ENCODE data around the gene PRR30. TPM values are rescaled to one million over a fixed set of nuclear protein-coding genes. Genes with fewer than 3 reads are reported as not detected.
A peak's percentile ranks its signal among the peaks of the same experiment; 100 is the strongest.
"Not testable (repeated sequence)": the region's sequence is repeated elsewhere in the genome, so short reads cannot be mapped to it uniquely, and the experiment has no call there.

The PRR30 gene
- polyA plus RNA-seq, 3 donors, result not detected

- not testable (repeated sequence) for DNase-seq (ENCODE audit: extremely low read depth in 1 of 11, low read depth in 9 of 11, low spot score in 4 of 11)
These were observed 28.4 kb downstream of the PRR30 start for GRCh38 chr2:27110603-27111352.

DNA sequence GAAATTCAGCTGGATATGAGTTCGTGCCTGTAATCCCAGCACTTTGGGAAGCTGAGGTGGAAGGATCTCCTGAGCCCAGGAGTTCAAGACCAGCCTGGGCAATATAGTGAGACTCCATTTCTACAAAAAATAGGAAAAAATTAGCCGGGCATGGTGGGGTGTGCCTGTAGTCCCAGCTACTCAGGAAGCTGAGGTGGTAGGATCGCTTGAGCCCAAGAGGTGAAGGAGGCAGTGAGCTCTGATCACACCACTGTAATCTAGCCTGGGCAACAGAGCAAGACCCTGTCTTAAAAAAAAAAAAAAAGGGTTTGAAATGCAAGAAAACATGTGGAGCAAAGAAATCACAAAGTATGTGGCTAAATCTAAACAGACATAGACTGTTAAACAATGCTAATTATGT, 30.1 kb downstream of the PRR30 start:
- DNase-seq (ENCODE audit: extremely low read depth in 1 of 11, low read depth in 9 of 11, low spot score in 4 of 11), result no peak

DNA sequence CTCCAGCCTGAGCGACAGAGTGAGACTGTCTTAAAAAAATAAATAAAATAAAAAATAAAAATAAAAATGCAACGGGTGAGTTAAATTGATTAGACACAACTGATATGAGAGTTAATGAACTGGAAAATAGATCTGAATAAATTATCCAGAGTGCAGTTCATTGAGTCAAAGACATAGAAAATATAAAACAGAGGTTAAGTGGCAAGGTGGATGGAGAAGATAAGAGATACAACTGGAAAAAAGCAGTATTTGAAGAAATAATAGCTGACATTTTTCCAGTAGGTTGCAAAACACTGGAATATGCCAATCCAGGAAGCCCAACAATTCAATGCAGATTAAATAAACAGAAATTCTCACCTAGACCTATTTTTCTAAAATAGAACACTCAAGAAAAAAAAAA, 31.0 kb downstream of the PRR30 start:
- DNase-seq (ENCODE audit: extremely low read depth in 1 of 11, low read depth in 9 of 11, low spot score in 4 of 11), result no peak

- no peak for DNase-seq (ENCODE audit: extremely low read depth in 1 of 11, low read depth in 9 of 11, low spot score in 4 of 11)
These were observed 33.2 kb downstream of the PRR30 start for GRCh38 chr2:27105981-27106380.

- DNase-seq (ENCODE audit: extremely low read depth in 1 of 11, low read depth in 9 of 11, low spot score in 4 of 11), result no peak
These were observed 36.9 kb downstream of the PRR30 start for GRCh38 chr2:27102329-27102728.

- DNase-seq (ENCODE audit: extremely low read depth in 1 of 11, low read depth in 9 of 11, low spot score in 4 of 11), result no peak
These were observed 39.2 kb downstream of the PRR30 start for GRCh38 chr2:27100036-27100435.

- no peak for DNase-seq (ENCODE audit: extremely low read depth in 1 of 11, low read depth in 9 of 11, low spot score in 4 of 11)
These were observed 39.8 kb downstream of the PRR30 start for GRCh38 chr2:27099334-27099955.

GRCh38 chr2:27097341-27097740, 41.9 kb downstream of the PRR30 start:
- no peak for DNase-seq (ENCODE audit: extremely low read depth in 1 of 11, low read depth in 9 of 11, low spot score in 4 of 11)

DNA sequence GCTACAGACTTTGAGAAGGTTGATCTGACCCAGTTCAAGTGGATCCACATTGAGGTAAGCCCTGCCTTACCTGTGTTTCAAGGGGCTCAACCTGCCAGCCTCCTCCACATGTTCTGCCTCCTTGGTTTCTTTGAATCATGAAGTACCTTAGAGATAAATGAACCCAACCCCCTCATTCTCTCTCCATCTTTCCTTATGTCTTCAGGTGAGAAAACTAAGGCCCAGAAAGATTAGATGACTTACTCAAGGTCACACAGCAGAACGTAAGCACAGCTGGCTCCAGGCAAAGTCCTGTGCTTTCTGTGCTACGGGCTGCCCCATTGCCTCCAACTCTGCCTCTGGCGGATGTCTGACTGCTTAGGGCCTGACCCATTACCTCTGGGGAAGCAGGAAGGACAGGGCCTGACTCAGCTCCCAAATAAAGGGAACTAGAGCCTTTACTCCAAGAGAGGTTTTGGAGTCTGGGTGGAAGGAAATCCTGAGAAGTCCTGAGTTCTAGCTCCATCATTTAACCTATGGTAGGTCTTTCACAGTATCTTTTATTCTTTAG, 42.4 kb downstream of the PRR30 start:
- no peak for DNase-seq (ENCODE audit: extremely low read depth in 1 of 11, low read depth in 9 of 11, low spot score in 4 of 11)

GRCh38 chr2:27095745-27096651, 43.2 kb downstream of the PRR30 start:
- peak in 1 of 11 donors; percentile 54 for DNase-seq (ENCODE audit: extremely low read depth in 1 of 11, low read depth in 9 of 11, low spot score in 4 of 11)

DNA sequence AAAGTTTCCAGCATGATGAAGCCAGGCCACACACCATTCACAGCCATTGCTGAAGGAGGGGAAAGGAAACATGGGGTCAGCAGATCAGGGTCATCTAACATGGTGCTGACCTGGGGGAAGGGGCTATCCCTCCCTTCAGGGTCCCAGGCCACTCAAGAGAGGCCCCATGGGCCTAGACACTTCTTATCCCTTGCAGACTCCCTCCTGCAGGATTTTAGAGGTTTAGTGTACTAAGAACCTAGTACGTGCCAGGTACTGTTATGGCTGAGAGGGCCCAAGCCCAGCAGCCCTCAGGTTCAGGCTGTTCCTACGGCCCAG, 43.8 kb downstream of the PRR30 start:
- no peak for DNase-seq (ENCODE audit: extremely low read depth in 1 of 11, low read depth in 9 of 11, low spot score in 4 of 11)

DNA sequence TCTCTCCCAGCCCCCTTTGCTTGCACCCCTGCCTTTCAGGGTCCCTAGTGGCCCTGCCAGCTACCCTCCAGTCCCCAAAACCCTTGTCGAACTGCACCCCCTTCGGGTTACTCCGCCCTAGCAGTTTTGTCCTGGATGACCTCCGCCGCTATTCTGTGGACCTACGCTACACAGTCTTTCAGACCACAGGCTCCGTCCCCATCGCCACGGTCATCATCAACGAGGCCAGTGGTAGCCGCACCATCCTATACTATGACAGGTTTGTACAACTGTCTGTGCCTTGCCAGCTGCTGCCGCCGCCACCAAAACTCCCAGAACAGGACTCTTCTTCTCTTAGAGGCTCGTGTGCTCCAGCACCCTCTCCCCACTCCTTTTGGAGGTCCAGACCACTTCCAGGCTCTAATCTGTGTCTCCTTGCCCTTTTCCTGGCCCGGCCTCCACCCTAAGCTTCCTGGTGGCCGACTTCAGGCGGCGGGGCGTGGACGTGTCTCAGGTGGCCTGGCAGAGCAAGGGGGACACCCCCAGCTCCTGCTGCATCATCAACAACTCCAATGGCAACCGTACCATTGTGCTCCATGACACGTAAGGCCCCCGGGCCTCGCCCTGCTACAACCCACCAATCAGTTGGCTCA, 44.7 kb downstream of the PRR30 start:
- no peak for DNase-seq (ENCODE audit: extremely low read depth in 1 of 11, low read depth in 9 of 11, low spot score in 4 of 11)

DNA sequence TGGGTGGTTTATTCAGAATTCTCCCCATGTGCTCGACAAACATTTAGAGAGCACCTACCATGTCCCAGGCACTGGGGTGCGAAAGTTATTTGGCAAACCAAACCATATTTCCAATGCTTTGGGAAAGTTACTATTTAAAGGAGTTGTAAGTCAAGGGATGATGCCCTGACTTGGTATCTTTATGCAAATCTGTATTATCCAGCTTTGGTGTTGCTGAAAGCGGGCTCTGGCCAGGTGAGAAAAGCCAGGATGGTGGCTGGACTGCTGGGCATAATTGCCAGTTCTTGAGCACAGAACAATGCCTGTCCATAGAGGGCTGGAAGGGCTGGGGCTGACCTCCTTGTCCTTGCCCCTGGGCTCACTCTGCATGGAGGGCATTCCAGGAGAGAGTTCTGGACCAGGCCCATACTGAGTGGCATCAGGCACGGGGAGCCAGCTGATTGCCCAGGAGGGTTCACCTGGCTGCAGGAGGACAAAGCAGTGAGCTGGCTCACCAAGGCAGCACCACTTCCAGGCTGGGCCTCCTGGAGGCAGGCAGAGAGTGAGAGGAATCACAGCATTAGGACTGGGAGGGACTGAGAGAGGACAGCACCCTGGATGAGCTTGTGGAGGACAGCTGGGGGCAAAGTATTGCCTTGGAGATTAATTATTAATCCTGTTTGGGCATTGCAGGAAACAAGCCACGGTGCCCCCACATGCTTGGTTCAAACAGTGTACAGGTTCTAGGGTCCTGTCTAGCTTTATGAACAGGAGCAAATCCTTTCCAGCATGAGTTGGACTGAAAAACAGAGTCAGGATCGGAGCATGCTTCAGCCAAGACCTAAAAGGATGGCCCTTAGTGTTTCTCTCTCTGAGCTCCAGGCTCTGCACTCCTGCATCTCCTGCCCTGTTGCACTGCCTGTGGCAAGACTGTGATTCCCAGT, 45.5 kb downstream of the PRR30 start:
- DNase-seq (ENCODE audit: extremely low read depth in 1 of 11, low read depth in 9 of 11, low spot score in 4 of 11), result no peak

- DNase-seq (ENCODE audit: extremely low read depth in 1 of 11, low read depth in 9 of 11, low spot score in 4 of 11), result no peak
These were observed 46.3 kb downstream of the PRR30 start for GRCh38 chr2:27092696-27093429.

- no peak for DNase-seq (ENCODE audit: extremely low read depth in 1 of 11, low read depth in 9 of 11, low spot score in 4 of 11)
These were observed 47.2 kb downstream of the PRR30 start for GRCh38 chr2:27091746-27092695.

DNA sequence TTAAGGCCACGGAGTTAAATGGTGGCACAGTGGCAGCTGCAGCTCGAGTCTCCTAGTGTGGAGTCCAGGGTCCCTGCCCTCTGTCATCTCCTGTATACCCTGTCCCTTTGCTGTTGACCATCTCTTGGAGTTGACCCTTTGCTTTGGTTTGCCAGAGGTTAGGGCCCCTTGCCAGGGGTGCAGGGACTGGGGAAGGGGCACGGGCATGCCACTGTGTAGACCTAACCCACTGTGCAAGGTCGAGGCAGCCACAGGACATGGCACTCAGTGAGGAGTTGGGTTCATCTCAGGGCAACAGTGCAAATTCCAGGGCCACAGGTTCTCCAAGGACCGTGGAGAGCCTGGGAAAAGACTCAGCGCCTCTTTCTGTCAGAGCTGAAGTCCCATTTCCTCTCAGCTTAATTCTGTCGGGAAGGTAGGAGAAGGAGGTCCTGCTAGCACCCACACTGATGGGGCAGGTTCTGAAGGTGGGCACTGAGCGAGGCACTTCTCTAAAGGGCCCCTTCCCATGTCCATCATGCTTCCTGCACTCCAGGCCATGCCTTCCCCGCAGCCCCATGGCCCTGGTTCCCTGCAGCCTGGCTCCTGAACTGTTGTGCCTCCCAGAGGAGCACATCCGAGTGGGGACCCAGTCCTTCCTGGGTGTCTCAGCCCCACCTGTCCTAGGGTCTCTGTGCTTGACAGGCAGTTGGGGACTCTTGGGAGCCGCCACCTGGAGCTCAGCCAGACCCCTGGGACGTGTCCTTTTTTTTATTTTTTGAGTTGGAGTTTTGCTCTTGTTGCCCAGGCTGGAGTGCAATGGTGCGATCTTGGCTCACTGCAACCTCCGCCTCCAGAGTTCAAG, 49.9 kb downstream of the PRR30 start:
- no peak for DNase-seq (ENCODE audit: extremely low read depth in 1 of 11, low read depth in 9 of 11, low spot score in 4 of 11)
